Thyroid gland (tissue), 4 donors: Measurements from ENCODE around the gene SIDT1.

Source experiments
- CTCF ChIP-seq, 6 experiments: fragments of 200-600 bp in 3 of 6; fragments of 450-650 bp in 3 of 6; sonication (generic) in 3 of 6; IDR thresholded peaks; one replicate each; pipeline ENCODE4 v1.5.1; 2016 to 2019; ENCODE audit warnings: antibody characterized with exemption in 6 of 6, mild to moderate bottlenecking in 2 of 6, inconsistent platforms in 1 of 6, moderate library complexity in 1 of 6
- POLR2A ChIP-seq, 2 donors: fragments of 450-650 bp; IDR thresholded peaks; one replicate each; pipeline ENCODE4 v1.6.1; 2017; ENCODE audit warnings: antibody characterized with exemption in 2 of 2, mild to moderate bottlenecking in 2 of 2, moderate library complexity in 1 of 2

- no peak for TF ChIP-seq POLR2A (IDR thresholded peaks at IDR 0.05)
- no peak for TF ChIP-seq CTCF (IDR thresholded peaks at IDR 0.05)
Measured at GRCh38 chr3:113663761-113664160, 131.4 kb downstream of the SIDT1 start.
